OCI-LY7 (cell line): ENCODE results near the gene DSE. TPM values are rescaled to one million over a fixed set of nuclear protein-coding genes. Genes with fewer than 3 reads are reported as not detected.

ENCODE experiments used
- BruUV-seq: library from RNA; stranded (reverse); fragments of 400-500 nt; replicated peaks from 2 replicates; lab custom pipeline; 2021; lab: Mats Ljungman, UMichigan
- CTCF ChIA-PET: fragments of 300-600 bp; sonication (Branson Sonifier 250); formaldehyde crosslinking; loops from one replicate; lab custom pipeline; 2022; ENCODE audit warnings: antibody characterized with exemption; ENCODE audit not compliant: unreplicated experiment; lab: Charles Lee
- POLR2A ChIA-PET: fragments of 300-600 bp; sonication (Branson Sonifier 250); formaldehyde crosslinking; loops from one replicate; lab custom pipeline; 2022; ENCODE audit warnings: antibody characterized with exemption; lab: Charles Lee
- DNase-seq: peaks from one replicate; pipeline ENCODE4 v3.0.0-alpha.2; 2015; ENCODE audit warnings: low spot score
- H2AFZ ChIP-seq: fragments of 200-600 bp; sonication (generic), shearing (Covaris generic); 2 replicates; pipeline ENCODE4 v1.6.1; 2014; ENCODE audit warnings: mild to moderate bottlenecking, antibody characterized with exemption, low read length, moderate library complexity
- H3K27ac ChIP-seq: fragments of 200-600 bp; sonication (generic); 2 replicates; pipeline ENCODE4 v1.5.1; 2014; ENCODE audit warnings: mixed run types, low read depth, mild to moderate bottlenecking, moderate library complexity, low read length, inconsistent platforms; ENCODE audit not compliant: poor library complexity, severe bottlenecking
- H3K36me3 ChIP-seq: fragments of 200-600 bp; sonication (generic); 2 replicates; pipeline ENCODE4 v1.6.1; 2014; ENCODE audit warnings: mild to moderate bottlenecking, antibody characterized with exemption, low read length, moderate library complexity, mixed read lengths; ENCODE audit not compliant: insufficient read depth
- H3K4me1 ChIP-seq: fragments of 200-600 bp; sonication (generic); 2 replicates; pipeline ENCODE4 v1.5.1; 2014; ENCODE audit warnings: mild to moderate bottlenecking, low read length; ENCODE audit not compliant: insufficient read depth, poor library complexity, severe bottlenecking
- H3K4me2 ChIP-seq: fragments of 200-600 bp; sonication (generic); 2 replicates; pipeline ENCODE4 v1.6.1; 2014; ENCODE audit warnings: mild to moderate bottlenecking, low read length
- H3K4me3 ChIP-seq: fragments of 200-600 bp; sonication (generic); 2 replicates; pipeline ENCODE4 v1.5.1; 2014; ENCODE audit warnings: mild to moderate bottlenecking, low read depth, low read length; ENCODE audit not compliant: poor library complexity, severe bottlenecking
- H3K79me2 ChIP-seq: fragments of 200-600 bp; sonication (generic); 2 replicates; pipeline ENCODE4 v1.6.1; 2016; ENCODE audit warnings: low read depth, mild to moderate bottlenecking, low read length, moderate library complexity, mixed read lengths; ENCODE audit not compliant: insufficient read depth
- H3K9me2 ChIP-seq: fragments of 200-600 bp; sonication (generic); 2 replicates; pipeline ENCODE4 v1.6.1; 2016; ENCODE audit warnings: mild to moderate bottlenecking, low read length, mixed read lengths; ENCODE audit not compliant: insufficient read depth
- H3K9me3 ChIP-seq: fragments of 200-600 bp; sonication (generic); 2 replicates; pipeline ENCODE4 v1.6.1; 2014; ENCODE audit warnings: mild to moderate bottlenecking, mixed run types, low read length, mixed read lengths
- H4K20me1 ChIP-seq: fragments of 200-600 bp; sonication (generic); 2 replicates; pipeline ENCODE4 v1.6.1; 2014; ENCODE audit warnings: mild to moderate bottlenecking, antibody characterized with exemption, low read length, moderate library complexity, mixed read lengths; ENCODE audit not compliant: insufficient read depth
- EZH2phosphoT487 ChIP-seq: fragments of 200-600 bp; sonication (generic); IDR thresholded peaks from 2 replicates; pipeline ENCODE4 v1.6.1; 2018; ENCODE audit warnings: low read depth, borderline replicate concordance, mild to moderate bottlenecking, mixed run types, antibody characterized with exemption, low read length, moderate library complexity, mixed read lengths
- intact Hi-C: fragments of 100-400 bp; cut with micrococcal nuclease; formaldehyde crosslinking; loops from one replicate; pipeline ENCODE4 v1.10.0; 2022; ENCODE audit not compliant: unreplicated experiment
- total RNA-seq, 2 experiments: library from RNA; depleted of rRNA in 1 of 2; stranded (reverse); fragments of >200 nt in 1 of 2; shearing (Covaris generic) in 1 of 2; gene quantifications; 2 replicates each; pipeline ENCODE4 v1.2.3, GENCODE V29; 2014 to 2022
- TF ChIP-seq, protein P1 (sequence below): fragments of 200-600 bp; sonication (generic); conservative IDR thresholded peaks from 2 replicates; pipeline ENCODE4 v1.5.1; 2014; ENCODE audit warnings: mild to moderate bottlenecking, antibody characterized with exemption, low read length, moderate library complexity, mixed read lengths

DSE gene
- total RNA-seq, 2 experiments from 2014 or later = 3.9 to 7.6 TPM

DNA sequence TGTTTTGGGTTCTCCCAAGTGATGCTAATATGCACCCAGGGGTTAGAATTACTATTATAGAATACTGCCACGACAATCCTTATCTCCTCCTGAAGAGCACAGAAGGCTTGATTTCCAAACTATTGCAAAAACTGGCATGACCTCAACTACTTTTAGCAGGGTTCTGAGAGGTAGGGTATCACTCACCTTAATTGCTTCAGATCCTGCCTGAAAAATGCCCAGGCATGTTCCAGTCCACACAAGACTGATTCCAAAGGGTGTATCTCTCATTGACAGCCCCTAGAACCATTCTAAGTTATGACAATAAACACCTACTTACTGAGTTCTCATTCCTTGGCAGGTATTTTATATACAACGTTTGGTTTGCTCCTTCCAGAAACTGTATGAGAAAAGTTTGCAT is 5.0 kb upstream of the DSE start:
- BruUV-seq = no TSS peak
- POLR2A ChIA-PET = no interaction called here
- peaks cover 13% of the 10 kb centered on the region for H3K4me1 ChIP-seq
- H3K9me3 ChIP-seq = no peaks in the 10 kb centered on the region
- H3K4me2 ChIP-seq = no peak overlapping the region
- H3K9me2 ChIP-seq = no peaks in the 10 kb centered on the region
- no peak overlapping the region for H3K4me3 ChIP-seq
- H3K27ac ChIP-seq = no peak overlapping the region
- no peaks in the 10 kb centered on the region for H3K79me2 ChIP-seq
- TF ChIP-seq, protein P1, sequence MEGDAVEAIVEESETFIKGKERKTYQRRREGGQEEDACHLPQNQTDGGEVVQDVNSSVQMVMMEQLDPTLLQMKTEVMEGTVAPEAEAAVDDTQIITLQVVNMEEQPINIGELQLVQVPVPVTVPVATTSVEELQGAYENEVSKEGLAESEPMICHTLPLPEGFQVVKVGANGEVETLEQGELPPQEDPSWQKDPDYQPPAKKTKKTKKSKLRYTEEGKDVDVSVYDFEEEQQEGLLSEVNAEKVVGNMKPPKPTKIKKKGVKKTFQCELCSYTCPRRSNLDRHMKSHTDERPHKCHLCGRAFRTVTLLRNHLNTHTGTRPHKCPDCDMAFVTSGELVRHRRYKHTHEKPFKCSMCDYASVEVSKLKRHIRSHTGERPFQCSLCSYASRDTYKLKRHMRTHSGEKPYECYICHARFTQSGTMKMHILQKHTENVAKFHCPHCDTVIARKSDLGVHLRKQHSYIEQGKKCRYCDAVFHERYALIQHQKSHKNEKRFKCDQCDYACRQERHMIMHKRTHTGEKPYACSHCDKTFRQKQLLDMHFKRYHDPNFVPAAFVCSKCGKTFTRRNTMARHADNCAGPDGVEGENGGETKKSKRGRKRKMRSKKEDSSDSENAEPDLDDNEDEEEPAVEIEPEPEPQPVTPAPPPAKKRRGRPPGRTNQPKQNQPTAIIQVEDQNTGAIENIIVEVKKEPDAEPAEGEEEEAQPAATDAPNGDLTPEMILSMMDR = no peak
- no peak for TF ChIP-seq EZH2phosphoT487
- no peaks in the 10 kb centered on the region for H3K36me3 ChIP-seq
- H2AFZ ChIP-seq = no peak overlapping the region
- CTCF ChIA-PET = no interaction called here
- DNase-seq = no peak
- intact Hi-C loops = no loop called here
- peaks cover 9% of the 10 kb centered on the region; the same call in 1 of the 2 replicates for H4K20me1 ChIP-seq

DNA sequence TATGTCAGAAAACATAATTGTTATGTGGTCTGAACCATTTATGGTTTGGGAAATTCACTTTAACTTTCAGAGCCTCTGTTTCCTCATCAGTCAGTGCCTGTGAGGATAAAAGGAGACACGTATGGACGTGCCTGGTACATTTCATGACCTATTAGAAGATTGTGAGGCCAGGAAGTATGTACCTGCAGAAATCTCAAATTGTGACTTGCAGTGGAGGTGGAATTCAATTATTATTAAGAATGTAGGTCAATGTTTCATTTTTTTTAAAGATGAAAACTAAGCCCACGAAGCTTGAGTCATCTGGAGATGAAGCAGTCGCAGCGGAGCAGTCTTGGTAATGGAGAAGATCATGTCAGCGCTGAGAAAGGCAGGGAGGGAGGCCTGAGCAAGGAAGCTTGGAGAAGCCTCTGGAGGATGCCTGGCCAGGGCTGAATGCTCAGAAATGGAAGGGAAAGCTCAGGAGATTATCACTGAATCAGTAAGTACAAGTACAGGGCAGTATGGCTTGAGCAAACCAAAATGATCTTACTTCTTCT is 3.9 kb upstream of the DSE start:
- H3K27ac ChIP-seq = no peak overlapping the region
- peaks cover 13% of the 10 kb centered on the region for H3K4me1 ChIP-seq
- no TSS peak for BruUV-seq
- no peak overlapping the region for H3K4me3 ChIP-seq
- H3K79me2 ChIP-seq = no peaks in the 10 kb centered on the region
- TF ChIP-seq EZH2phosphoT487 = no peak
- TF ChIP-seq, protein P1 = no peak
- no peak overlapping the region for H3K4me2 ChIP-seq
- H2AFZ ChIP-seq = no peak overlapping the region
- ChIA-PET POLR2A (interaction anchor here (0.6 to 1.0 kb wide), 2 partner anchors 37 to 295 kb away, joined by 3 read pairs; no protein-coding TSS in a partner anchor), CTCF (no interaction called here)
- no peak for DNase-seq
- intact Hi-C loops = no loop called here
- no peaks in the 10 kb centered on the region for H3K36me3 ChIP-seq
- no peaks in the 10 kb centered on the region for H3K9me3 ChIP-seq
- H3K9me2 ChIP-seq = no peaks in the 10 kb centered on the region
- peaks cover 9% of the 10 kb centered on the region; the same call in 1 of the 2 replicates for H4K20me1 ChIP-seq

DNA sequence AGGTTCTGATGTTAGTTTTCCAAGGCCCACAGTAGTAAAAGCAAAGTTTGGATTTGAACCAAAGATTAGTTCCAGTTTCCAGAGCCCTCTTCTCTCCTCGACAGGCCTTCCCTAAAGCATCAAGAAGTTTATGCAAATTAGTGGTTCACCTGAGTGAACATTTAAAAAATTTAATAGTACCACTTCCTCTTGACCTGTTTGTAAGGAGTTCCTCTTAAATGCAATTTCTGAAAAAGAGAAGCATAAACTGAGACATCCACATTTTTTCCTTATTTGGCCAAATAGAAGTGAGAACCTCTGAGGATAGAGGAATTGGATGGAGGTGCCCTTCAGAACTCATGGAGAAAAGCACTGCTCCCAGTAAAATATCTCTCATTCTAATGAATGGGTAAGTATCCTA is 1.2 kb upstream of the DSE start:
- intact Hi-C loops = no loop called here
- Histone ChIP-seq H4K20me1 (peaks cover 9% of the 10 kb centered on the region; the same call in 1 of the 2 replicates), H3K4me3 (no peak overlapping the region), H3K4me1 (peaks cover 13% of the 10 kb centered on the region), H3K9me3 (no peaks in the 10 kb centered on the region), H2AFZ (no peak overlapping the region), H3K36me3 (no peaks in the 10 kb centered on the region), H3K79me2 (no peaks in the 10 kb centered on the region), H3K9me2 (no peaks in the 10 kb centered on the region), H3K27ac (no peak overlapping the region), H3K4me2 (peak overlapping the region; percentile 29; the same call in 1 of the 2 replicates)
- peak; percentile 31 for DNase-seq
- BruUV-seq = no TSS peak
- ChIA-PET CTCF (no interaction called here), POLR2A (interaction anchor here (1.0 to 2.1 kb wide), 3 partner anchors 10 to 148 kb away, joined by 3 to 6 read pairs (median 3); no protein-coding TSS in a partner anchor)
- TF ChIP-seq, protein P1 = no peak
- TF ChIP-seq EZH2phosphoT487 = no peak
